GM21717 (cell line): ENCODE data around the gene ZDBF2.
"Not testable (repeated sequence)": the region's sequence is repeated elsewhere in the genome, so short reads cannot be mapped to it uniquely, and the experiment has no call there.

Experiments used
- ATAC-seq: cut with Tn5 transposase; IDR thresholded peaks from one replicate; pipeline ENCODE4 v1.9.1; 2021; ENCODE audit warnings: mild to moderate bottlenecking, moderate library complexity; ENCODE audit not compliant: unreplicated experiment

The ZDBF2 gene

DNA sequence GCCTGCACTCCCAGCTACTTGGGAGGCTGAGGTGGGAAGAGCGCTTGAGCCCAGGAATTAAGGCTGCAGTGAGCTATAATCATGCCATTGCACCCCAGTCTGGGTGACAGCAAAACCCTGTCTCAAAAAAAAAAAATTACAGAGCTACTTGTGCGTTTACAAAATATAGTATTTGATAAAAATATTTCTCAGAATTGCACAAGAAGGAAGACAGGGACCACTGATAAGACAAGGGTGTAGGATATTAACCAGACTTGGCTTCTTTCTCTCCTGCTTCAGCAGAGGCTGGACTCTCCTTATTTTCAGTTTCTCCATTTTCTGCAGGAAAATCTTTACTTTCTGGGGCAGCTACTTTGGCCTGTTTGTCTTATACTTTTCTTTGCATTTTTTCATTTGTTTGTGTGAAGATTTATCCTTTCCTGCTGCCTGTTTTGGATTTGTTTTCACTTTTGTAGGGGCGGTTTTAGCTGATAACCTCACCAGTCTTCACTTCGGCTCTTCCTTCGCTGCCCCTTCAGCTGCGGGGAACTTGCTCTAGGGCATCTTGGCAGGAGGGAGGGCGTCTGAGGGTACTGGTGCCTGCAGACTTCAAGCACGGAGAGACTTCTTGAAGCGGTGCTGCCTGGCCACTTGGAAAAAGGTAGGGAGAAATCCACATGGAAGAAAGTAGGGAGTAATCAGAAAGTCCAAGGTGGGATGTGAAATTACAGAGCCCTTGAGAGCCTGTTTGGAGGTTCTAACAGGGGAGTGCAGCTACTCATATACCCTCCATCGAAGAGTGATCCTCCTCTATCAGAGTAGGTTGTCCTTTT, 14.9 kb upstream of the ZDBF2 start:
- ATAC-seq = no peak

DNA sequence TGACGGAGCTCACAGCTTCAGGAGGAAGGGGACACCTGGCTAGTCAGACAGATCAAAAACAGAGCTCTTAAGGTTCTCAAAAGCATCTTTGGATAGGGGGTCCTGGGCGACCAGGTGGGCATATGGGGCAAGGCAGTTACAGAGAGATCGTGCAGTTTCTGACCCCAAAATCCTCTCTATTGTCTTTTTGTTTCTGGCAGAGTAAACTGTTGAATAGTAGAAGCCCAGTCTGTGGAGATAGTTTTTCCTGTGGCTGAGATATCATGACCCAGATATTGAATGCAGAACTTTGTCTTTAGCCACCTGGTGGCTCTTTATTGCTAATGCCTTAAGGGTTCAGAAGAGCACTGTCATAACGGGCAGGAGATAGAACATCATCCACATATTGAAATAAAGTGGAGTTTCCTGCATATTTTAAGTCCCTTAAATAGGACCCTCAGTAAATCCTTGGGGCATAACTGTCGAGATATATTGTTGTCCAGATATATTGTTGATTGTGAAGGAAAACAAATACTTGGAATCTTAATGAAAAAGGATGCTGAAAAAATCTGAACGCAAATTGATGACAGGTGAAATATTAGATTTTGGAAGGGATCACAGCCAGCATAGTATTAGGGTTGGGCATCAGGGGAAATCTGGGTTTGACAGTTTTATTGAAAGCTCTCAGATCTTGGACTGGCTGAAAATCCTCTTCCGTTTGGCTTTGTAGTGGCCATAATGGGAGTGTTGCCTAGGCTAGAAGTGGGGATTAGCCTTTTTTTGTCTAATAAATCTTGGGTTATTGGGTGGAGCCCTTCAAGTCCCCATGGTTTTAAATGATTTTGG, 14.1 kb upstream of the ZDBF2 start:
- ATAC-seq = peak; percentile 89

DNA sequence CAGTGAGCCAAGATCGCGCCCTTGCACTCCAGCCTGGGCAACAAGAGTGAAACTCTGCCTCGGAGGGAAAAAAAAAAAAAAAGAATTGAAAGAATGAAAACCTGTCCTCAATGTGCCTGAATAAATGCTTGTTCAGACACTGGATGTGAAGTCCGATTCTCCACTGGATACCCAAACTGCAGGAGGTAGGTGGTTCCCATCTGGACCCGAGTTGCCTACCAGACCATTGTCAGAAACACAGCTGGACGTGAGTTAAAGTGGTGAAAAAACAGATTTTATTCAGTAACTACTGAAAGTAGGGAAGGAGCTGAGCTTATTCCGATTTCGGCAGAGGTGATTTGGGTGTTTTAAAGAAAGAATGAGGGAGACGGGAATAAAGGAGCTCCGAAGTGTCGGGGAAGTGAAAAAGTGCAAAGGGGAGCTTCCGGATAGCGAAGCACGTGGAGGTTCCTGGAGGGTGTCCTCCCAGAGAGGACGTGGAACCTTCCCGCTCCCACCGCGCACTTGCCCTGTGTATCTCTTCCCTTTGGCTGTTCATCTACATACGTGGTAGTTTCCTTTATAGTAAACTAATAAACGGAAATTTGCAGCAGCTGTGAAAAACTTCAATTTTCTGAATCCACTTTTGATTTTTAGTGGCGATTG, 10.4 kb upstream of the ZDBF2 start:
- ATAC-seq = no peak

- no peak for ATAC-seq
Measured at GRCh38 chr2:206266130-206267125, 8.0 kb upstream of the ZDBF2 start.

GRCh38 chr2:206267567-206267966, 6.9 kb upstream of the ZDBF2 start:
- no peak for ATAC-seq

GRCh38 chr2:206271065-206271464, 3.4 kb upstream of the ZDBF2 start:
- no peak for ATAC-seq

GRCh38 chr2:206273905-206274304, 558 bp upstream of the ZDBF2 start:
- ATAC-seq = no peak

DNA sequence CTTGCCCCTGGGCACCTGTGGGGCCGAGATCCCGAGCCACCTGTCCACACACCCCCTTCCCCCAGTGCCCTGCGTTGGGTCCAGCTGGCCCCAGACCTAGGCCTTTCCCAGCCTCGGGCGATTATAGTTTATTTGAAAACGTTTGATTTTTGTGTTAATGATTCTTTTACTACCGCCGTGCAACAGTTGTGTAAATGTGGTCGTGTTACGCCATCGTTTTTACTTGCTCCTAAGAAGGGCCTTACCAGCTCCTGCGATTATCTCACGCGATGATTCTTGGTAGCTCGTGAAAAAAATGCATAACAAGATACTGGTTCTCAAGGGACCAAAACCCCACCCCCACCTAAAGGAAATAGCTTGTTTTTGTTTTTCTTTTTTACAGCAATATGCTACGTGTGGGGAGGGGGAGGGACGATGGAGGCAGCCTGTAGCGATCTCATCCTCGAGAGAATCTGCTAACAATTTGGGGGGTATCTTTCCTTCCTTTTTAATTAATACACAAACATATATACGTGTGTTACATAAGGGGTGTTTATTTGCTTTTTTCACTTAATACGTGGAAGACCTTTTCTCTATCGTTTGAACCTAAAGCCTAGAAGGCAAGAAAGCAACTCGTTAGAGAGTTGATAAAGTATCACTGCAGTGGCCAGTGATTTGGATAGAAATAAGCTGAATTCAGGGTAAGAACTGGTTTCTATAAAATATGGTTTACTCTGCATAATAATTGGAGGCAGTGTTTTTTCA, 1.0 kb downstream of the ZDBF2 start:
- ATAC-seq = peak; percentile 47

GRCh38 chr2:206276169-206276942, 1.9 kb downstream of the ZDBF2 start:
- ATAC-seq = no peak

- ATAC-seq = no peak
Measured at GRCh38 chr2:206277503-206277902, 3.0 kb downstream of the ZDBF2 start.

DNA sequence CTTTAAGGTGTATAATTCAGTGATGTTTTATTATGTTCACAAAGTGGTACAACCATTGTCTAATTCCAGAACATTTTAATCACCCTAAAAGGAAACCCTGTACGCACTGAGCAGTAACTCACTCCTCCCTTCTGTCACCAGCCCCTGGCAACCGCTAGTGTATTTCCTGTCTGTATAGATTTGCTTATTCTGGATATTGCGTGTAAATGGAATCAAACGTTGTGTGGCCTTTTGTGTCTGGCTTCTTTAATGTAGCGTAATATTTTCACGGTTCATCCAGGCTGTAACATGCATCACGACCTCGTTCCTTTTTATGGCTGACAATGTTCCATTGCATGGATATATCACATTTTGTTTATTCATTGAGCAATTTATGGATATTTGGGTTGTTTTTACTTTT, 8.3 kb downstream of the ZDBF2 start:
- ATAC-seq = no peak

DNA sequence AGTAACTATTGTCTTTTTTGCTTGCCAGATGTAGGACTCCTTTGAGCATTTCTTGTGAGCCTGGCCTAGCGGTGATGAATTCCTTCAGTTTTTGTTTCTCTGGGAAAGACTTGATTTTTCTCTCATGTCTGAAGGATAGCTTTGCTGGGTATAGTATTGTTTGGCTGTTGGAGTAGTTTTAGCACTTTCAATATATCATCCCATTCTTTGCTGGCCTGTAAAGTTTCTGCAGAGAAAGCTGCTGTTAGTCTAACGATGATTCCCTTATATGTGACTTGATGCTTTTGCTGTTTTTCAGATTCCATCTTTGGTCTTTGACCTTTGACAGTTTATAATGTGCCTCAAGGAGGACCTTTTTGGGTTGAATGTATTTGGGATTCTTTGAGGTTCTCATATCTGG, 12.7 kb downstream of the ZDBF2 start:
- no peak for ATAC-seq

- no peak for ATAC-seq
Measured at GRCh38 chr2:206289391-206289790, 14.9 kb downstream of the ZDBF2 start.

GRCh38 chr2:206296128-206296527, 21.7 kb downstream of the ZDBF2 start:
- ATAC-seq = no peak

DNA sequence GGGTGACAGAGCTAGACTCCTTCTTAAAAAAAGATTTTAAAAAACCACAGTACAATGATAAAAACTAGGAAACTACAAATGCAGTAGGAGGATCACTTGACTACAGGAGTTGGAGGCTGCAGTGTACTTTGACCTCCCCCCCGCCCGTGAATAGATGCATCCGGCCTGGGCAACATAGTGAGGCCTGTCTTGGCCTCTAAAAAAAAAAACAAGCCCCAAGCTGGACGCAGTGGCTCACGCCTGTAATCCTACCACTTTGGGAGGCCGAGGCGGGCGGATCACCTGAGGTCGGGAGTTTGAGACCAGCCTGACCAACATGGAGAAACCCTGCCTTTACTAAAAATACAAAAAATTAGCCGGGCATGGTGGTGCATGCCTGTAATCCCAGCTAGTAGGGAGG, 25.1 kb downstream of the ZDBF2 start:
- not testable (repeated sequence) for ATAC-seq

DNA sequence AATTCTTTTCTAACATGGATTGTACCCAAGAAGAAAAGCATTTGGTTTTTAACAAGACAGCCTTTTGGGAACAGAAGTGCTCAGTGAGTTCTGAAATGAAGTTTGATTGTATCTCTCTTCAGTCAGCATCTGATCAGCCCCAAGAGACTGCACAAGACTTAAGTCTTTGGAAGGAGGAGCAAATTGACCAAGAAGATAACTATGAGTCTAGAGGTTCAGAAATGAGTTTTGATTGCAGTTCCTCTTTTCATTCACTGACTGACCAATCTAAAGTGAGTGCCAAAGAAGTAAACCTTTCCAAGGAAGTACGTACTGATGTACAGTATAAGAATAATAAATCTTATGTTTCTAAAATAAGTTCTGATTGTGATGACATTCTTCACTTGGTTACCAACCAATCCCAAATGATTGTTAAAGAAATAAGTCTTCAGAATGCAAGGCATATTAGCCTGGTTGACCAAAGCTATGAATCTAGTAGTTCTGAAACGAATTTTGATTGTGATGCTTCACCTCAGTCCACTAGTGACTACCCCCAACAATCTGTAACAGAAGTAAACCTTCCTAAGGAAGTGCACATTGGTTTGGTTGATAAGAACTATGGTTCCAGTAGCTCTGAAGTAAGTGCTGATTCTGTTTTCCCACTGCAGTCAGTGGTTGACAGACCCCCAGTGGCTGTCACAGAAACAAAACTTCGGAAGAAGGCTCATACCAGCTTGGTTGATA, 31.2 kb downstream of the ZDBF2 start:
- no peak for ATAC-seq

GRCh38 chr2:206311026-206311425, 36.6 kb downstream of the ZDBF2 start:
- no peak for ATAC-seq

- ATAC-seq = no peak
Measured at GRCh38 chr2:206316141-206316540, 41.7 kb downstream of the ZDBF2 start.
